Activated CD8-positive, alpha-beta memory T cell treated with anti-CD3 and anti-CD28 coated beads, Interleukin-2, amount 50 U/mL, for 48 hours (primary cell): Measurements from ENCODE around the gene C1R.

ENCODE experiments used
- DNase-seq: peaks from one replicate; pipeline ENCODE4 v3.0.0-alpha.2; 2020

The C1R gene

GRCh38 chr12:7096006-7096932 lies 4.0 kb upstream of the C1R start:
- no peak for DNase-seq

DNA sequence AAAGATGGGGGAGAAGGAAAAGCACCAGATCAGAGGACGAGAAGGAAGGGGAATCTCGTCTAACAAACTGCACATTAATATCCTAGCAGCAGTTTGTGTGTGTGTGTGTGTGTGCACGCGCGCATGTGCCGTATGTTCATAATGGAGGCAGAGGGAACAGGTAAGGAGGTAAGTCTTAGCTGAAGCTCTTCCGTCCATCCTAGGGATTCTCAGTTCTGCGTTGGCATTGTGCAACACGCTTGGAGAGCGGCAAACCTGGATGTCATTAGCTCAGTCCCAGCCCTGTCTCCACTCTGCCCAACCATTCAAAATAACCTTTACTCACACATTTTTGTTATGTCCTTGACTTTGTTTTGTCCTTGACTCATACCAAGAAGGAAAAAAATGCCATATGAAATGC lies 1.6 kb upstream of the C1R start:
- DNase-seq: no peak

GRCh38 chr12:7093486-7093885 lies 1.2 kb upstream of the C1R start:
- DNase-seq: no peak

DNA sequence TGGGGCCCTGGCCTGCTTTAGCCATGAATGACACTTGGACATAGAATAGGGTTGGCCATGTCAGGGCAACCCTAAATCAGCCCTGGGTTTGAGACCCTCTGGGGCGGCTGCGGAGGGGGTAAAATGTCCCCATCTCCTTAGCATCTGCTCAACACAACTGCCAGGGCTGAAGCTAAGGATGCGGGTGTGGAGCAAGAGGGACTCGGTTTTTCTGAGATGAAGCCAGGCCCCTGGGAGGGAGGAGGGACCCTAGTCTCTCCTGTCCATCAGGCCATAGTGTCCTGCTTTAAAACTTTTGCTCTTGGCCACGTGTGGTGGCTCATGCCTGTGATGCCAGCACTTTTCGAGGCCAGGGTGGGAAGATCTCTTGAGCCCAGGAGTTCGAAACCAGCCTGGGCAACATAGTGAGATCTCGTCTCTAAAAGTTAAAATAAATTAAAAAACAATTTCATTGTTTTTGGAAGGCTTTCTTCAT lies 778 bp upstream of the C1R start:
- no peak for DNase-seq

GRCh38 chr12:7091660-7092228 lies 501 bp downstream of the C1R start:
- no peak for DNase-seq

DNA sequence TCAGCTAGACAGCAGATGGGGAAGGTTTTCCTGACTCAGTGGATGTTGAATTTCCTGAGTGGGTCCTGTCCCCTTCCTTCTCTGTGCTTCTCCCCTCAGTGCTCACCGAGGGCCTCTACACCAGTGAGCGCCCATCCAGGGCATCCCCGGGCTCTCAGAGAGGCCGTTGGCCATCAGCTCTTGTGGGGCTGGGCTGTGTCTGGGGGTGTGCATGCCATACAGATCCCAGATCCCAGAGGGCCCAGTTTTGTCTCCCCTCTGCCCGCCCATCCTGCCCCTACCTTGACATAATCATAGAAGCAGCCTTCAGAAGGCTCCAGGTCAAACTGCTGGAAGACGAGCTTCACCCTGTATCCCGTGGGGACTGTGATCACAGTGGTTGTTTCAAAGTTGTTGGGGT lies 1.1 kb downstream of the C1R start:
- DNase-seq: no peak

DNA sequence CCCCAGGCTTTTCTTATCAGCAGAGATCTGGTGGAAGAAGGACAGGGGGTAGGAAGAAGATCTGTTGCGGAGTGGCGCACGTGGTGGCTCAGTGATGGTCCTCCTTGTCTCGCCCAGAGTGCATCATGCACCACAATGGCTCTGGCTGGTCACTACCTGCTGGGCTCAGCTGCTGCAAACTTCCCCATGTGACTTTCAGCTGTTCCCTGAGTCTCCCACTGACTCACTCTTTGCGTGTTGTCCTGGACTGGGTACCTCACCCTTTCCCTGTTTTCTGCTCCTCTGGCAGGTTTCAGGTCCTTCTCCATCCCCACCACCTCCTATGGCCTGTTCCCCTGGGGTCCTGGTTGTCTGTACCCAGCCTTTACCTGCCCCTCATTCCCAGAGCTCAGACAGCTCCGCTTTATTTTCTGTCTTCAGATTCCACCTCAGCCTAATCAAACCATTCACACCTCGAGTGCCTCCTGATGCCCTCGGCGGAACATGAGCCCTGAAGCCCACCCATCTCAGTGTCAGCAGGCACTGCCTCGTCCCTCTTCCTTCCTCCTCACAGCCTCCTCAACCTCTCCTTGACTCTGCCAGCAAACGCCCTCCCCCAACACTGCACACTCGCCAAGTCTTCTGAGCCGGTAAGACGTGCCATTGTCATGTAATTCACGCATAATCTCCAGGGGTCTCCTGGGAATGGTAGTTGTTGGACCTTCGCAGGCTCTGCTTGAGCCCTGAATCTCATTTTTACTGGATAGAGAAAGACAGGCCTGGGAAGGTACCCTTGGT lies 1.8 kb downstream of the C1R start:
- no peak for DNase-seq

- DNase-seq: no peak
Observed at GRCh38 chr12:7089196-7089871, 2.9 kb downstream of the C1R start.

DNA sequence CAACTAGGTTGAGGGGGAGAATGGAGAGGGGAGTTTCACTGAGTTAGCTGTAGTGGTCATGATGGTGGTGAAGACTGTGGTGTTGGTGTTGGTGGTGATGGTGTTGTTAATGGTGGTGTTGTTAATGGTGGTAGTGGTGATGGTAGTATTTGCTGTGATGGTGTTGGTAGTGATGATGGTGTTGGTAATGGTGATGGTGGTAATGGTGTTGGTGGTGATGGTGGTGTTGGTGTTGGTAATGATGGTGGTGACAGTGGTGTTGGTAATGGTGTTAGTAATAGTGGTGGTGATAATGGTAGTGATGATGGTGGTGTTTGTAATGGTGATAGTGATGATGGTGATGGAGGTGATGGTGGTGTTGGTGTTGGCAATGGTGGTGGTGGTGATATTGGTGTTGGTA lies 9.1 kb downstream of the C1R start:
- no peak for DNase-seq

GRCh38 chr12:7081037-7081436 lies 11.2 kb downstream of the C1R start:
- no peak for DNase-seq

- no peak for DNase-seq
Observed at GRCh38 chr12:7079826-7080125, 12.5 kb downstream of the C1R start.

GRCh38 chr12:7078163-7078562 lies 14.1 kb downstream of the C1R start:
- no peak for DNase-seq

DNA sequence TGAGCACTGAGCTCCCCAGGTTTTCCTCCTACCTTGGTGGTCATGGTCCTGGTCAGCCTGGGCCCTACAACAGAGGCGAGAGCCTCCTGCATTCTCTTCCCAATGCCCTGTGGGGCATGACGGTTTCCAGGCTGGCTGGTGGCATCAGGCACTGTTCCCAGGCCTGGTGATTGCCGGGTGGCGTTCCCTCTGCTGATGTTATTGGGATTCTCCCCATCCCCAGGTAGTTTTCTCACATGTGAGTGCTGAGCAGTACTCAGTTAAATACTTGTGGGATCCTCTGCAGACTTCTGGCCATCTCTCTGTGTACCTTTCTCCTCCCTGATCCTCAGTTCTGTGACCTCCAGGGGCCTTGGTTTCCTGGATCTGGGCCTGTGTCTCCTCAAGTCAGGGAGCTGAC lies 15.8 kb downstream of the C1R start:
- DNase-seq: no peak

GRCh38 chr12:7075939-7076338 lies 16.3 kb downstream of the C1R start:
- no peak for DNase-seq

DNA sequence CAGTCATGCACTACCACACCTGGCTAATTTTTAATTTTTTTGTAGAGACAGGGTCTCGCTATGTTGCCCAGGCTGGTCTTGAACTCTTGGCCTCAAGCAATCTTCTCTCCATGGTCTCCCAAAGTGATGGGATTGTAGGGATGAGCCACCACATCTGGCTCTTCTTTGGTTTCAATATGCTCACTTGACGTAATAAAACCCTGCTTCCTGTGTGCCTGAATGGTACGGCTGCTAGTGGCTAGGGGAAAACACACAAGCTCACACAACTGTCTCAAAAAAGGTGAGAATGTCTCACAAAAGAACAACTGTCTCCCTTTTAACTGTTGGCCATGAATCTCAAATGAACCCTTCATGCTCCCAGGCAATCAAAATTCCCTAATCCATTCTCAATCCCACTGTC lies 16.7 kb downstream of the C1R start:
- no peak for DNase-seq

- no peak for DNase-seq
Observed at GRCh38 chr12:7073946-7074345, 18.3 kb downstream of the C1R start.

DNA sequence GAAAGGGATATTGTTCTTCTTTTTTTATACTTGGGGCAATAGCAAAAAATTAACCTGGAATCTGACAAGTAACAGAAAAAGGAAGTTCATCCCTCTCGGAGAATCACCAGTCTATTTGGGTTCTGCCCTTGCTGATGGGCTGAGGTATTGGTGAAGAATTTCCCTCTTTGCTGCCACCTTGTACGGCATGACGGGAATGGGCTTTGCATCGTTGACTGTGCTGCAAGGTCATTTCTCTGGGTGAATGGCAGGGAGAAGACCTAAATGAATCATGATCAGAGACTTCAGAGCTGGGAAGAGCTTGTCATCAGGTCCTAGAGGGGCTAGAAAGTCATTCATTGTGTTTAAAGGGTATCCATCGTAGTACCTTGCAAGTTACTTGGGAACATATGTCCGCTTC lies 19.7 kb downstream of the C1R start:
- no peak for DNase-seq

DNA sequence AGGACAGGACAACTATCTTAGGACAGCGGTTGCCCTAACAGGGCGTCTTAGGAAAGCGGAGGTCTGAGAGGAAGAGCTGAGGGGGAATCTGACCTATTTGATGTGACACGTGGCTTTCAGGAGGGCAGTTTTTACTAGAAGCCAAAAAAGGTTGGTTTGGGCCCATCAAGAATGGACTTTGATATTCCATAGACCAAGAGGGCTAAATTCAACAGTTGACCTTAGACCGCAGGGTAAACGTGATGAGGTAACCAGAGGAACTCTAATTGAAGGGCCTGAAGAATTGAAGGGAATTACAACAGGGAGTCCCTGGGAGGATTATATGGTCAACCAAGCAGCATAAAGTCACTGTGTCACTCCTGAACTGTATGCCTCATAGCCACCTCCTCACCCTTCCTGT lies 20.2 kb downstream of the C1R start:
- DNase-seq: no peak

- no peak for DNase-seq
Observed at GRCh38 chr12:7069386-7069785, 22.9 kb downstream of the C1R start.

GRCh38 chr12:7068994-7069346 lies 23.3 kb downstream of the C1R start:
- no peak for DNase-seq

DNA sequence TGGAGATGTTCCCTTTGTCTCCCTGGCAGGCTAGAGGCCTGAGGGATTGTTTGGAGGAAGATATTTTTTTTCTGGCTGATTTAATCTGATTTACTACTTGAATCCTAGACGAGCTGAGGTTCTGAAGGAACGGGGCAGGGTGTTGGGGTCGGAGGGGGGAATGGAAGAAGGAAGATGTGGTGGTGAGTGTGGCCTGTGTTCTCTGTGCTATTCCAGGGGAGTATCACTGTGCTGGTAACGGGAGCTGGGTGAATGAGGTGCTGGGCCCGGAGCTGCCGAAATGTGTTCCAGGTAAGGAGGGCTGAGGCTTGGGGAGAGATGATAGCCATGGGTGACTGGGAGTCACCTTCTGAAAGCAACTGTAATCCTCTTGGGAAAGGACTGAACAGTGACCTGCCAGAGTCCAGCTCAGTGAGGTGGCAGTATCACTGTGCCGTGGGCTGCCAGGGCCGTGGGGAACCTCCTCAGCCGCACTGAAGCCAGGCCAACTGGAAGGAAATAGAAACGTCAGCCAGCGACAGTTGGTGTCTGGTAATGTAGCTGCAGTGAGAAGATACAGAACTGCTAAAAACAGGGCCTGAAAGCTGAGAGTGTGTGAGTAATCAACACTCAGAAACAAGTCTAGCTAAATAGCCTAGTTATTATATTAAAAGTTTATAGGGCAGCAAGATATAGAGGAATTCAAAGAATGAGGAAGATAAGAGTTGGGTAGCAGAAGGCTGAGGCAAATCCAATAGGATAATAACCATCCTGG lies 23.8 kb downstream of the C1R start:
- no peak for DNase-seq

- DNase-seq: no peak
Observed at GRCh38 chr12:7067096-7067495, 25.1 kb downstream of the C1R start.

GRCh38 chr12:7066596-7066995 lies 25.6 kb downstream of the C1R start:
- no peak for DNase-seq
